DMS53 (cell line): ENCODE measurements around the gene AQP11.

Source experiments
- DNase-seq: peaks from one replicate; lab custom pipeline; 2025; lab: John Stamatoyannopoulos, UW

Gene AQP11

DNA sequence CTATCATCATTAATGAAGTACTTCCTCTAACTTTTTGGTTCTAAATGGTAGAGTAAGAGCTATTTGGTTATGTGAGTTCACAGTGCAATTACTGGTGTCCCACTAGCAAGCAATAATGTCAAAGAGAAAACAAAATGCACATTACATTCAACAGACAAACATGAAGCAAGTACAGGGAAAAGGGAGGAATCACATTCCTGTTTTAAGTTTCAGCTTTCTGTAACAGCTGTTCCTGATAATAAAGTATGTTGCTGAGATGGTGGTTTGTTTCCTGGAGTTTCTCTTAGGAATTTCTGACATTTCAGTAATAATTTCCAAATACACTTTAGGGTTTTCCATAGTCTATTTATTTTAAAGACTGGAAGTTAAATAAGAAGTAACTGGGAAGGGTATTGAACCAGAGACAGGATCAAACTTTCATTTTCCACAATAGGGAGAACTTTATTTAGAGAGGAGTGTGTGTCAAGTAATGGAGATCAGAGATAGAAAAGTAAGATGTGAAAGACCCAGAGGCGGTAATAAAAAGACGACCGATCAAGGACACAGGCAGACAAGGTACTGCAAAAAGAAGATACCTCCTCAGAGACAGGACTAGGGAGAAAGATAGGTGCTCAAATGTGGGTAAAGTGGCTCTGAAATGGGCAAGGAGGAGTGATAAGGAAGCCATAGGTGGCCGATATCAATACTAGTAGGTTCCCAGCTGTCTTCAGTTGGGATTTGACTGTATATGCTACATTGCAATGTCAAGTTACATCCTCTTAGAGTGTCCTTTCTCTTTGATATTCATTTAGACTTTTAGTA is 68.7 kb downstream of the AQP11 start:
- DNase-seq: no peak
